Stimulated activated CD8-positive, alpha-beta memory T cell treated with anti-CD3 and anti-CD28 coated beads, Interleukin-4, amount 100 ng/mL, for 1 hour (primary cell): Measurements from ENCODE around the gene CEP135.
"Not testable (repeated sequence)": the region's sequence is repeated elsewhere in the genome, so short reads cannot be mapped to it uniquely, and the experiment has no call there.

Experiments used
- DNase-seq, 2 donors: peaks; one replicate each; pipeline ENCODE4 v3.0.0-alpha.2; 2020; ENCODE audit warnings: low read depth in 2 of 2, low spot score in 1 of 2

The CEP135 gene, protein sequence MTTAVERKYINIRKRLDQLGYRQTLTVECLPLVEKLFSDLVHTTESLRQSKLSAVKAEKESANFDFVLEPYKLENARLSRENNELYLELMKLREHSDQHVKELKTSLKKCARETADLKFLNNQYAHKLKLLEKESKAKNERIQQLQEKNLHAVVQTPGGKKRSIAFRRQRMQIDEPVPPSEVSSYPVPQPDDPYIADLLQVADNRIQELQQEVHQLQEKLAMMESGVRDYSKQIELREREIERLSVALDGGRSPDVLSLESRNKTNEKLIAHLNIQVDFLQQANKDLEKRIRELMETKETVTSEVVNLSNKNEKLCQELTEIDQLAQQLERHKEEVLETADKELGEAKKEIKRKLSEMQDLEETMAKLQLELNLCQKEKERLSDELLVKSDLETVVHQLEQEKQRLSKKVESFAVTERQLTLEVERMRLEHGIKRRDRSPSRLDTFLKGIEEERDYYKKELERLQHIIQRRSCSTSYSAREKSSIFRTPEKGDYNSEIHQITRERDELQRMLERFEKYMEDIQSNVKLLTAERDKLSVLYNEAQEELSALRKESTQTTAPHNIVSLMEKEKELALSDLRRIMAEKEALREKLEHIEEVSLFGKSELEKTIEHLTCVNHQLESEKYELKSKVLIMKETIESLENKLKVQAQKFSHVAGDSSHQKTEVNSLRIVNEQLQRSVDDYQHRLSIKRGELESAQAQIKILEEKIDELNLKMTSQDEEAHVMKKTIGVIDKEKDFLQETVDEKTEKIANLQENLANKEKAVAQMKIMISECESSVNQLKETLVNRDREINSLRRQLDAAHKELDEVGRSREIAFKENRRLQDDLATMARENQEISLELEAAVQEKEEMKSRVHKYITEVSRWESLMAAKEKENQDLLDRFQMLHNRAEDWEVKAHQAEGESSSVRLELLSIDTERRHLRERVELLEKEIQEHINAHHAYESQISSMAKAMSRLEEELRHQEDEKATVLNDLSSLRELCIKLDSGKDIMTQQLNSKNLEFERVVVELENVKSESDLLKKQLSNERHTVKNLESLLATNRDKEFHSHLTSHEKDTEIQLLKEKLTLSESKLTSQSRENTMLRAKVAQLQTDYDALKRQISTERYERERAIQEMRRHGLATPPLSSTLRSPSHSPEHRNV

DNA sequence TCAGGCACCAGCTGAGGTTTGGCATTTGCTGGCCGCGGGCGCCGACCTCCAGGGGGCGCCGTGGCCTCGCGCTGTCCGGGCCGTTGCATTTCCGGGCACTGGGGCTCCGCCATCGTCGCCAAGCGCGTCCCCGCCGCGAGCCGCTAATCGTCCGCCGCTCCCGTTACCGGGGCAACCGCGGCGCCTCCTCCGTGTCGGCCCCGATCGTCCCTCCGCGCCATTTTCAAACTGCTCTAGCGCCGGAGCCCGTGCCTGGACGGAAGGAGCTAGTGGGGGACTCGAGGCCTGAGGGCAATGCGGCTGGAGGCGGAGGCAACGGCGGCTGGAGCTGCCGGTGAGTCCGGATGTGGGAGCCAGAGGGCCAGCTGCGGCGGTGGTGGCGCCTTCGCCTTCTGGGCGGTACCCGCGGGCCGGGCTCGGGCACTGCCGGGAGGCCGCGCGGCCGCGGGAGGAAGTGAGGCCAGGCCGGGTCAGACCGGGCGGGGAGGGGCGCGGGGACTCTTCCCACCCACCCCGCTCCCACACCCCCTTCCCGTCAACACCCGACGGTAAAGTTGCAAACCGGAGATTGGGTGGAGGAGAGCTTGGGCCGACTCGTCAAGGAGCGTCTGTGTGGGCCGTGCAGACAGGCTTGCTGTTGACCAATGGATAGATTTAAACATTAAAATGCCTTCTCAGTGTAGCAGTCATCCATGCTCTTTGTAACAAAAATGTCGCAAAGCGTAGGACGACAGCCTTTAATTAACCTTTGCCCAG lies at the start of gene CEP135:
TSS of gene CEP135 (plus strand) at position 220 of the 756 bp plus-strand sequence. CDS start 3,186 bp downstream, outside the sequence.
- DNase-seq, result peak; percentile 82 to 84

DNA sequence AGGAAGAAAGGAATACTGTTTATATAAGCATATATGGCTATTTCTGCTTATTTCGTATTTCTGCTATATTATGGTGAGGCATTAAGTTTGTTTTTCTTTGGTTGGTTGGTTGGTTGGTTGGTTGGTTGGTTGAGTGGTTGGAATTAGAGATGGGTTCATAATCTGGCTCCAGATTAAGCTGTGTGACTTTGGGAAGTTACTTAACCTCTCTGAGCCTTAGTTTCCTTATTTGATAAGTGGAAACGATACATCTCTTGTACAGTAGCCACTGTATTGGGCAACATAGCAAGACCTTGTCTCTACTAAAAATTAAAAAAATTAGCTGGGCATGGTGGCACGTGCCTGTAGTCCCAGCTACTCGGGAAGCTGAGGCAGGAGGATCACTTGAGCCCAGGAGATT lies 46.1 kb upstream of the CEP135 start:
- no peak for DNase-seq

DNA sequence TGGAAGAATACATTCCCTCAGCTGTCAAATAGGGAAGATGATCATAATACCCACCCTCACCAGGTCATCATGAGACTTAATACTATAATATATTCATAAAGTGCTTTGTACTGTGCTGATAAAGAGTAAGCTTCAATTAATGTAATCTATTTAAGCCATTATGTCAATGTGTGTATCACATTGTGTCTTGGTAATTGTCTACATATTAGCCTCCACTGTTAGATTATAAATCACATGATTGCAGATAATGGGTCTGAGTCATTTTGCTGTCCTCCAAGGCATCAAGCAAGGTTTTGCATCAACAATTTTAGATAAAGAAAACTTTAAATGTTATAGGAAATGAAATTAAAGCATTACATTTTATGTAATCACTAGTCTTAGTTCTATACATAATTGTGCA lies 45.2 kb upstream of the CEP135 start:
- DNase-seq, result no peak

DNA sequence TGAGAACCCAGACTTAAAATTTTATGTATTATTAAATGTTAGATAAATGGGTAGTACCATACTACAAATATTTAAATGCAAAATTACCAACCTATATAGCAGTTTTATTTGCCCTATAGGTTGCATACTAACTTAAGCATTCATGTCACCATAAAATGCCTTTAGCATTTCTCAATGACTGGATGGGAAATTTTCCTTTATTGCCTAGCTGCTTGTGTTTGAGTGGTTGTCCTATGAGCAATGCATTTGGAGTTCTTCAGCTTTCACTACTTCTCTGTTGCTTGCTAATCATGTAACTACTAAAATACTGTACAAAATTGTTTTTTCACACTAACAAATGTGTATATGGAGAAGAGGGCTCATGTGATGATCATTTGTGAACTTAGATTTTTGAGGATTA lies 44.2 kb upstream of the CEP135 start:
- no peak for DNase-seq

DNA sequence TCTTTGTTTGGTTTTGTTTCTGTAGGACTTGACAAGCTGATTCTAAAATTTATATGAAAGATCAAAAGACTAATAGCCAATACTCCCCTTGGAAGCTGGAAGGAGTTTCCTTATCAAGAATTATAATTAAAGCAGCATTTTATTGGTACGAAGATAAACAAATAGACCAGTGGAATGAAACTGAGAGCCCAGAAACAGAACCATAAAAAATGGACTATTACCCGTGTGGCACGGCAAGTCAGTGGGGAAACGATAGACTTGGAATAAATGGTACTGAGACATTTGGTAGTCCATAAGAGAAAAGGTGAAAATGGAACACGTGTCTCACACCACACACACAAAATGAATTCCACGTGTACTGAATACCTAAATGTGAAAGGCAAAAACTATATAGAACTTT lies 42.4 kb upstream of the CEP135 start:
- no peak for DNase-seq

DNA sequence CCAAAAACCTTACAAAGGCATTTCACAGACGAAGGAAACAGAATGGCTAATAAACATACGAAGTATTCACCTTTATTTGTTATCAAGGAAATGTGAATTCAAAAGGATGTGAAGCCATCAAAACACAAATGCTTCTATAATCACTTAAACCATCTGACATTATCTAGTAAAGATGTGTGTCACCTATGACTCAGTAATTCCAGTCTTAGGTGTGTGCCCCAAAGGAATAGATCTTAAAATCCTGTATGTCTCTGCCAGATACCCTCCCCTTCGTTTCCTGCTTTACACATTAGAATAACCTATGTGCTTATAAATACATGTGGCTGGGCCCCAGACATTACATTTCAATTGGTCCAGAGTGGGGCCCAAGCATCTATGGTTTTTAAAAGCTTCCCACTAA lies 41.8 kb upstream of the CEP135 start:
- DNase-seq, result no peak

DNA sequence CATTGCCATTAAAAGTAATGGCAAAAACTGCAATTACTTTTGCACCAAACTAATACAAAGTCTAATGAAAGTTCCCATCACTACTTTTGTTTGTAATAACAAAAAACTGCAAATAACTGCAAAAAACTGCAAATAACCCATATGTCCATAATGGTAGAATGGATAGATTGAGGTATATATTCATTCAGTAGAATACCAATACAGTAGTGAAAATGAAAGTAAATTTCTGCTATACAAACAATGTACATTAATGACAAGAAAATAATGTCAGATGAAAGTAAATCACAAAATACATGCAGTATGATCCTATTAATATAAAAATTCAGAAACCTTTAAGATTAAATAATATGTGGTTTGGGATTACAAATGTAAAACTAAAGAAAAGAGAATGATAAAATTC lies 41.3 kb upstream of the CEP135 start:
- no peak for DNase-seq

DNA sequence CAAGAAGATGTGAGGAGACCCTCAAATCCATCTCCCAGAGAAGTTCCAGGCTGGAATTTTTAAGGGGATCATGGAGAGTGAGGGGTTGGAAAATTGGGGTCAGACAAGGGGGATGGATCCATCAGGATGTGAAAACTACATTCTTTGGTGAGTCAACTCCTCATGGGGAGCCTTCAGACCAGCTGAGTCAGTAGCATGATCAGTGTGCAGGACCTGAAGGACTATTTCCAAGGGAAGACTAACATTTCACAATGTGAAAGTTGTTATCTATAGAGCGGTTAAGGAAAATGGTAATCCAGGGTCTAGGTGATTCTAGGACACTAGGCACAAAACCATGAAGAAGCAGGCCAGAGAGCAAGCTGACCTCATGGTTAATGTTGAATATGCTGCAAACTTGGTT lies 38.6 kb upstream of the CEP135 start:
- DNase-seq, result no peak

DNA sequence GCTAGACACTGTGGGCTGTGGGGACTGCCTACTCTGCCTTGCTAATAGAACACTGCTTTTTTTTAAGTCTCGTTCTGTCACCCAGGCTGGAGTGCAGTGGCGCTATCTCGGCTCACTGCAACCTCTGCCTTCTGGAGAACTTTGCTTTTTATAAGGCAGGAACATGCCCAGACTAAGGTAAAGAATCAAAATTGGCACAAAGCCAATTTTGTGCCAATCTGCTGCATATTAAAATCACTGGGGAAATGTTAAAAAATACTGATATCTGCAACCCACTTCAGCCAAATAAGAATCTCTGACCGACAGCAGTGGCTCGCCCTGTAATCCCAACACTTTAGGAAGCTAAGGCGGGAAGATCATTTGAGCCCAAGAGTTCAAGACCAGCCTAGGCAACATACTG lies 36.5 kb upstream of the CEP135 start:
- no peak for DNase-seq

DNA sequence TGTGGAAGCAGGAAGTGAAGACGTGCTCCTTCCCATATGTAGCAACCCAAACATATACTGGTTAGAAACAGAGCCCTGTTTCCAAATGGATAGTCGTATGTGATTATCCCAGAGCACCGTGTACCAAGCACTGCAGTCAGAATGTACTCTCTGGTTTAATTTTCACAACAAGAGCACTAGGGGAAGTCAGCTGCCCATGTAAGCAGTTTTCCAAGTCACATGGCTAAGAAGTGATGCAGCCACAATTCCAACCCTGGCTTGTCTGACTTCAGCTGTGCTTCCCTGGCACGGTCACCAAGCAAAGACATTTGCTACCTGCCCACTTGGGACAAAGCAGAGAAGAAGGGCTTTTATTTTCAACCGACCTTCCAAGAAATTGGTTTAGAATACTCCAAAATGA lies 28.2 kb upstream of the CEP135 start:
- DNase-seq, result no peak

DNA sequence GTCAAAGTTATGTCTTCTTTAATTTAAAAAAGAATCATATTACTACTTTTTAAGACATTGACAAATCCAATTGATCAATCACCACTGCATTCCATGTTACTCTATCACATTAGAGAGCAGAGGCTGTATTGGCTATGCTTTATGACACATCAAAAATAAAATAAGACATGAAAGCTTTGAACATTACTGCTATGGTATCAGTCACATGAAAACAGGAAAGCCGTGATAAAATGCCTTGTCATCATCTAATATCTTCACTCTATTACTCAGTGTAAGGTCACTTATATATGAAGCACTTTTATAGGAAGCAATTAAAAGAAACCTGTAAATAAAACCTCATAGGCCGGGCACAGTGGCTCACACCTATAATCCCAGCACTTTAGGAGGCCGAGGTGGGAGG lies 27.7 kb upstream of the CEP135 start:
- no peak for DNase-seq

DNA sequence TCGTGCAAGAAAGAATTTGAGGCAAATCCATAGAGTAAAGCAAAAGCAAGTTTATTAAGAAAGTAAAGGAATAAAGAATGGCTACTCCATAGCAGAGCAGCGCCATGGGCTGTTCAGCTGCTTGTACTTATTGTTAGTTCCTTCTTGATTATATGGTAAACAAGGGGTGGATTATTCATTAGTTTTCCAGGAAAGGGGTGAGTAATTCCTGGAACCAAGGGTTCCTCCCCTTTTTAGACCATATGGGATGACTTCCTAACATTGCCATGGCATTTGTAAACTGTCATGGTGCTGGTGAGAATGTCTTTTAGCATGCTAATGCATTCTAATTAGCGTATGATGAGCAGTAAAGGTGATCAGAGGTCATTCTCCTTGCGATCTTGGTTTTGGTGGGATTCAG lies 23.5 kb upstream of the CEP135 start:
- DNase-seq, result no peak

DNA sequence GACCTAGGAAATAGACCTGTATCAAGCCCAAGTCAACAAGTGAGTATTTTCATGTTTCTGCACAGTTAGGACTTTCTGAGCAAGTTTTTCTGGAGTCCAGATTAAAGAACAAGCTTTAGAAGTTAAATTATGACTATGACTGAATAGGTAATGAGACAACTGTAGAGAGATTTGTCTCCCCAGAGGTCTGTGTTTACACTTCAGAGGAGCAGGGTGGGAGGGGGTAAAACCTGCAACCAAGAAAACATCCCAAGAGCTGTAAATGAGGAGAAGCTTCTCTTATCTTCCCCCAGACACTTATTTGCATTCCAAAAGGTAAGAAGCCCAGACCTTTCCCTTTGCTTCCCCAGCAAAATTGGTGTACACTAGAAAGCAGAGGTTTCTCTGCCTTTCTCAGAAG lies 22.1 kb upstream of the CEP135 start:
- no peak for DNase-seq

DNA sequence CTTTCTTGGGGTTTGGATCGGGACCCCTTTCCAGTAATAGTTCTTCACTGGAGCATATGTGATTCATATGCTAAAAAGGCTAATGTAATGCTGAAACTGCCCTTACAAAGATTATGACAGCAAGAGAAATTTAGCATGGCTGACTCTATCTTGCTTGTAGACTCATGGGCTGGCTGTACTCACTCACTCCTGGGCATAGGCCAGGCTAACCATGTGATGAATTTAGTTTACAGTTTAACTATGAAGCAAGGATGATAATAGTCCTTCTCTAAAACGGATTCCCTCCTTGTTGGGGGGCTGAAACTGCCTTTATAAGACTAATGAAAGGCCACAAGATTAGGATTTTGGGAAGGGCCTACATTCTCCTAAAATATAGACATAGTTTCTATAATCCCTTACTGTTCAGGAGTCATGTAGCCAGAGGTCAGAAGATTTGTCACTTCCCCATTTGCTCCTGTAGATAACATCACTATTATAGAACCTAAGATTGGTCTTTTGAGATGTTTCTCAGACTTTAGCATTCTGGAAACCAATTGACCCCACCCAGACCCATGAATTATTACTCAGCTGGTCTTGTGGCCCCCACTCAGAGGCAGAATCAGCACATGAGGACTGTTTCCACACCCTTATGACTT lies 20.8 kb upstream of the CEP135 start:
- no peak for DNase-seq

DNA sequence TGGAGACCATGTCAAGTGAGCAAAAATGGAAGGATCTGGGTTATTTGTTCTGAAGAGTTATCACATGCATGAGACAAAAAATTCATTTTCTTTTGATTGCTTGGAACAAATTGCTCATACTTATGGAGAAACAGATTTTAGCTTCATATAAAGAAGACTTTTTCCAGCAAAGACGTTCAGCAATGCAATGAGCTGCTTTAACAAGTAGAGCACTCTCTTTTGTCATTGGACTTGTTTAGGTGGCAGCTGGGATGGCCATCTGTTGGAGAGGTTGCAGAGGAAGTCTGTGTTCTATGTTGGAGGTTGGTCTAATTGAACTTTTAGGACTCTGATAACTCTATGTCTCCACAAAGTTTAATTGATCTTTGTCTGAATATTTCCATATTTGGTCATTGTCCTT lies 19.9 kb upstream of the CEP135 start:
- DNase-seq, result no peak

DNA sequence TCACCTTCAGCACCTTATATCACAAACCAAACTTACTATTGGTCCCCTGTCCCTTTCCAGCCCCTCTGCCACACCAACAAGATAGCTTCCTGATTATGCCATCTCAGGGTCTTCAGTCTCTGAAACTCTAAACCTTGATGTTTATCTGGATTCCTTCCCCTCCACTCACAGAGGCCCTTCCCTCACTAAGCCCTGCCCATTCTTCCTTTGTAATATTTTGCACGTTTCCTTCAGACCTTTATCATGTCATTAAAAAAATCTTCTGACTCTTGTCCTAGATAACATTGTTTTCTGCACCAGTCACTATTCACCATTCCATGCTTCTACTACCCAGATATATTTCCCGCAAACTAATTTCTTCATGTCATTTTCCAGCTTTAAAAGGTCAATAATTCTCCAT lies 17.7 kb upstream of the CEP135 start:
- DNase-seq, result no peak

DNA sequence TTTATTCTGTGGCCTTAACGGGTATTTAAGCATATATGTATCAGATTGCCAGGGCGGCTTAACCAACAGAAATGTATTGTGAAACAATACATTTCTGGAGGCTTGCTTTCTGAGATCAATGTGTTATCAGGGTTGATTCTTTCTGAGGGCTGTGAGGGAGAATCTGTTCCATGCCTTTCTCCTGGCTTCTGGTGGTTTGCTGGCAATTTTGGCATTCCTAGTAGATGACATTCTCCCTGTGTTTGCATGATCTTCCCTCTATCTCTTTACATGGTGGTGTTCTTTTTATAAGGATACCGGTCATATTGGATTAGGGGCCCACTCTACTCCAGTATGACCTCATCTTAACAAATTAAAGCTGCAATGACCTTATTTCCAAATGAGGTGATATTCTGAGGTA lies 16.9 kb upstream of the CEP135 start:
- no peak for DNase-seq

DNA sequence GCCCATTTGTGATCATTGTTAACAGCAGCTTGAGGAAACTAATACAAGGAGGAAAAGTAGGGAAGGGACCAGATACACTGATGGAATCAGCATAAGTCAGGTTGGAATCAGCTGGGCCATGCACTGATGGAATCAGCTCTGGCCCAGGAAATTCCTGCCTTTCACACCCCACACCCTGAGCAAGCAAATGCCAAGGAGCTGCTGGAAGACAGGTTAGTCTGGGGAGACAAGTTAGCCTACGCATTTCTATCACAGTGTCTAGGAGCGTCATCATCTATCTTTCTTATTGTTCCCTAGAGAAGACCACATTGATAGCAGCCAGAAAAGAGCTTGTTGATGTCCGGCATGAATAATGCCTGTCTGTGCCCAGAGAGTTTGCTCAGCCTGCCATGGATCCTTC lies 16.2 kb upstream of the CEP135 start:
- DNase-seq, result no peak

DNA sequence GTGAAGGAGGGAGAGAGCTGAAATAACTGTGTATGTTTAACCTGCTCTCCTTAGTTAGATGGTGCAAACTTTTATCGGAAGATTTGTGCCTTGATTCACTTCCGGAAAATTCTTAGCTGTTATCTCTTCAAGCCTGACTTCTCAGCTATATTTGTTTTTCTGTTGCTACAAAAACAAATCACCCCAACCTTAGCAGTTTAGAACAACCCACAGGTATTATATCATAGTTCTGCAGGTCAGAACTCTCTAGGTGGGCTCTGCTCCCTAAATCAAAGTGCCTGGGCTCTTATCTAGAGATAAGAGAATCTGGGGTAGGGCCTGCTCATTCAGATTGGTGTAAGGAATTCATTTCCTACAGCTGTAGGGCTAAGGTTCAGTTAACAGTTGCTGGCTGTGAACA lies 15.1 kb upstream of the CEP135 start:
- DNase-seq, result no peak

DNA sequence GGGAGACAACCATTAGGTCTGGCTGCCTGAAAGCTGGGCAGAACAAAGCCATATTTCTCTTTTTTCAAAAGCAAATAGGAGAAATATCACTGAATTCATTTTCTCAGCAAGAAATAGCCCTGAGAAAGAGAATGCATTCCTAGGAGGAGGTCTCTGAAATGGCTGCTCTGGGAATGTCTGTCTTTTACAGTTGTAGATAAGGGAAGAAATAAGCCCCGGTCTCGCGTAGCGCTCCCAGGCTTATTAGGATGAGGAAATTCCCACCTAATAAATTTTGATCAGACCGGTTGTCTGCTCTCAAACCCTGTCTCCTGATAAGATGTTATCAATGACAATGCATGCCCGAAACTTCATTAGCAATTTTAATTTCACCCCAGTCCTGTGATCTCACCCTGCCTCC lies 12.8 kb upstream of the CEP135 start:
- not testable (repeated sequence) for DNase-seq

DNA sequence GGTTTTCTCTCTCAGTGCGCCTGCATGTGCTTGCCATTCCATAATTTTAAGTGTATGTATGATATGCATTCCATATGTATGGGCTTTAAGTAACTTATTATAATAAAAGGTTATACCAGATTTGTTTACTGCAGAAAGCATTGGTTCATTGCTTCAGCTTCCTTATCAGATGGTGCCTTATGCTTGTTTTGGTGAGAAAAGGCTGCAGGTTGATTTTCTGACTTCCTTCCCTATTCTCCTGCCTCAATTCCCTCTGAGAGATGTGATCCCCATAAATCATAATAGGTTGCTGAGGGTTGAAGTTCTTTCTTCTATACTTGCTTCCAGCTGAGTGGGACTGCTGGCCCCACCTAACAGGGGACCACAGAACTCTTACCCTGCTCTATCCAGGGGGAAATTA lies 10.3 kb upstream of the CEP135 start:
- DNase-seq, result no peak
